WERI-Rb-1 (cell line): ENCODE results near the gene SLC12A7.

Source experiments
- DNase-seq: peaks from one replicate; pipeline ENCODE4 v3.0.0-alpha.2; 2020
- H3K27ac ChIP-seq: fragments of 250-450 bp; sonication (Bioruptor Pico); 2 replicates; pipeline ENCODE4 v1.5.1; 2020; ENCODE audit warnings: mild to moderate bottlenecking, moderate library complexity
- H3K27me3 ChIP-seq: fragments of 250-450 bp; sonication (Bioruptor Pico); 2 replicates; pipeline ENCODE4 v1.5.1; 2021; ENCODE audit warnings: mild to moderate bottlenecking, low read depth, moderate library complexity; ENCODE audit not compliant: insufficient read depth, severe bottlenecking
- H3K36me3 ChIP-seq: fragments of 250-450 bp; sonication (Bioruptor Pico); 2 replicates; pipeline ENCODE4 v1.5.1; 2020; ENCODE audit warnings: mild to moderate bottlenecking, moderate library complexity
- H3K4me3 ChIP-seq: 2 replicates; pipeline ENCODE4 v1.5.1; 2011; ENCODE audit warnings: low read depth, mild to moderate bottlenecking, control low read depth, low read length
- H3K9me3 ChIP-seq: fragments of 250-450 bp; sonication (Bioruptor Pico); 2 replicates; pipeline ENCODE4 v1.5.1; 2021; ENCODE audit warnings: mild to moderate bottlenecking, moderate library complexity; ENCODE audit not compliant: severe bottlenecking
- CTCF ChIP-seq: IDR thresholded peaks from 2 replicates; pipeline ENCODE4 v1.5.1; 2011; ENCODE audit warnings: low read depth, mild to moderate bottlenecking, control low read depth, inconsistent platforms, low read length

Gene SLC12A7

GRCh38 chr5:1048162-1048721 lies 63.6 kb downstream of the SLC12A7 start:
- Histone ChIP-seq H3K36me3 (peaks cover 21% of the 10 kb centered on the region), H3K27me3 (no peaks in the 10 kb centered on the region), H3K4me3 (no peak overlapping the region), H3K9me3 (peaks cover 3% of the 10 kb centered on the region), H3K27ac (no peak overlapping the region)
- no peak for TF ChIP-seq CTCF
- DNase-seq: no peak

GRCh38 chr5:1047332-1047965 lies 64.4 kb downstream of the SLC12A7 start:
- Histone ChIP-seq H3K4me3 (no peak overlapping the region), H3K9me3 (peaks cover 3% of the 10 kb centered on the region), H3K27ac (no peak overlapping the region), H3K27me3 (no peaks in the 10 kb centered on the region), H3K36me3 (peaks cover 15% of the 10 kb centered on the region)
- no peak for DNase-seq
- TF ChIP-seq CTCF: no peak

- peaks cover 10% of the 10 kb centered on the region for H3K9me3 ChIP-seq
- no peaks in the 10 kb centered on the region for H3K27me3 ChIP-seq
- H3K36me3 ChIP-seq: peaks cover 4% of the 10 kb centered on the region
- no peak overlapping the region for H3K27ac ChIP-seq
- TF ChIP-seq CTCF: no peak
- H3K4me3 ChIP-seq: no peak overlapping the region
- no peak for DNase-seq
These were observed 65.8 kb downstream of the SLC12A7 start for GRCh38 chr5:1045960-1046560.

- Histone ChIP-seq H3K36me3 (no peaks in the 10 kb centered on the region), H3K27ac (no peak overlapping the region), H3K9me3 (peaks cover 19% of the 10 kb centered on the region), H3K4me3 (no peak overlapping the region), H3K27me3 (no peaks in the 10 kb centered on the region)
- no peak for TF ChIP-seq CTCF
- no peak for DNase-seq
These were observed 67.7 kb downstream of the SLC12A7 start for GRCh38 chr5:1044117-1044516.

- Histone ChIP-seq H3K27ac (no peak overlapping the region), H3K36me3 (no peaks in the 10 kb centered on the region), H3K4me3 (no peak overlapping the region), H3K27me3 (no peaks in the 10 kb centered on the region), H3K9me3 (peaks cover 19% of the 10 kb centered on the region)
- TF ChIP-seq CTCF: no peak
- no peak for DNase-seq
These were observed 68.5 kb downstream of the SLC12A7 start for GRCh38 chr5:1043327-1043726.
